Brain microvascular endothelial cell (primary cell): ENCODE measurements around the gene STMN1.

Source experiments
- DNase-seq: peaks from one replicate; pipeline ENCODE4 v3.0.0-alpha.2; 2020
- H3K27ac ChIP-seq: fragments of 250-450 bp; sonication (Bioruptor Pico); 2 replicates; pipeline ENCODE4 v1.5.1; 2020; ENCODE audit warnings: mild to moderate bottlenecking, moderate library complexity
- H3K27me3 ChIP-seq: fragments of 250-450 bp; sonication (Bioruptor Pico); replicated peaks from 2 replicates; pipeline ENCODE4 v1.5.1; 2020; ENCODE audit warnings: mild to moderate bottlenecking
- H3K36me3 ChIP-seq: fragments of 250-450 bp; sonication (Bioruptor Pico); replicated peaks from 2 replicates; pipeline ENCODE4 v1.5.1; 2020; ENCODE audit warnings: mild to moderate bottlenecking
- H3K4me3 ChIP-seq: 2 replicates; pipeline ENCODE4 v1.5.1; 2011; ENCODE audit warnings: low read depth, mild to moderate bottlenecking, control low read depth, low read length, moderate library complexity
- in situ Hi-C: cut with HindIII; loops from 2 replicates; pipeline ENCODE4 v1.10.0; 2017; ENCODE audit warnings: low sequenced_read_pairs, low pct_ligation_motif_present
- TF ChIP-seq, protein P1 (sequence below): IDR thresholded peaks from 2 replicates; pipeline ENCODE4 v1.5.1; 2011; ENCODE audit warnings: low read depth, mild to moderate bottlenecking, moderate library complexity, low read length, control low read depth, inconsistent platforms; ENCODE audit errors: missing control alignments

STMN1 gene

DNA sequence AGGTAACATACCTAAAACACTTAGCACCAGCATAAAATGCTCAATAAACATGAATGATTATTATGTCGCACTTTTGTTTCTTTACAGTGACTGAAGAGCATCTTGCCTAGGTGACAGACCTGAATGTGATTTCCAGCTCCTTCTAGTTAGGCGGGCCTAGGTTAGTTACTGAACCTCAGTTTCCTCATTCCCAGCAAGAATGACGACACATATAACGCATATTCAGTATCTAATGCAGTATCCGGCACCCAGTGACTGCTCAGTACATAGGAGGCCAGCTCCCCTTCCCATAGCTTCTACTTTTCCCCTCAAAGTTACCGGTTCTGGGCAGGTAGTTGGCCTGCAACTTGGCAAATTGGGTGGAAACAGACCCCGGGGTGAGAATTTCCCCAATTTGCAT is 47.7 kb downstream of the STMN1 start:
- peak overlapping the region; percentile 80 for H3K4me3 ChIP-seq
- H3K36me3 ChIP-seq: peaks cover 4% of the 10 kb centered on the region
- in situ Hi-C loops: no loop called here
- no peaks in the 10 kb centered on the region for H3K27me3 ChIP-seq
- TF ChIP-seq, protein P1, sequence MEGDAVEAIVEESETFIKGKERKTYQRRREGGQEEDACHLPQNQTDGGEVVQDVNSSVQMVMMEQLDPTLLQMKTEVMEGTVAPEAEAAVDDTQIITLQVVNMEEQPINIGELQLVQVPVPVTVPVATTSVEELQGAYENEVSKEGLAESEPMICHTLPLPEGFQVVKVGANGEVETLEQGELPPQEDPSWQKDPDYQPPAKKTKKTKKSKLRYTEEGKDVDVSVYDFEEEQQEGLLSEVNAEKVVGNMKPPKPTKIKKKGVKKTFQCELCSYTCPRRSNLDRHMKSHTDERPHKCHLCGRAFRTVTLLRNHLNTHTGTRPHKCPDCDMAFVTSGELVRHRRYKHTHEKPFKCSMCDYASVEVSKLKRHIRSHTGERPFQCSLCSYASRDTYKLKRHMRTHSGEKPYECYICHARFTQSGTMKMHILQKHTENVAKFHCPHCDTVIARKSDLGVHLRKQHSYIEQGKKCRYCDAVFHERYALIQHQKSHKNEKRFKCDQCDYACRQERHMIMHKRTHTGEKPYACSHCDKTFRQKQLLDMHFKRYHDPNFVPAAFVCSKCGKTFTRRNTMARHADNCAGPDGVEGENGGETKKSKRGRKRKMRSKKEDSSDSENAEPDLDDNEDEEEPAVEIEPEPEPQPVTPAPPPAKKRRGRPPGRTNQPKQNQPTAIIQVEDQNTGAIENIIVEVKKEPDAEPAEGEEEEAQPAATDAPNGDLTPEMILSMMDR: no peak
- DNase-seq: no peak
- no peak overlapping the region for H3K27ac ChIP-seq

DNA sequence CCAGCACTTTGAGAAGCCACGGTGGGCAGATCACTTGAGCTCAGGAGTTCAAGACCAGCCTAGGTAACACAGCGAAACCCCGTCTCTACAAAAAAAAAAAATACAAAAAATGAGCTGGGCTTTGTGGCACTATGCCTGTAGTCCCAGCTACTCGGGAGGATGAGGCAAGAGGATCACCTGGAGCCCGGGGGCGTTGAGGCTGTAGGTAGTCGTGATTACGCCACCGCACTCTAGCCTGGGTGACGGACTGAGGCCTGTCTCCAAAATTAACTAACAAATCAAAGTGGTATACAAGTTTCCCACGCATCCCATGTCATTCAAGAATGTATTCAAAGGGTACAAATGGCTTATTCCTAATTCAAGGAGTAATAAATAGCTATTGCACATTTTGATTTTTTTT is 49.4 kb downstream of the STMN1 start:
- no peaks in the 10 kb centered on the region for H3K27me3 ChIP-seq
- in situ Hi-C loops: no loop called here
- no peaks in the 10 kb centered on the region for H3K36me3 ChIP-seq
- DNase-seq: no peak
- H3K27ac ChIP-seq: no peak overlapping the region
- no peak overlapping the region for H3K4me3 ChIP-seq
- TF ChIP-seq, protein P1: no peak

DNA sequence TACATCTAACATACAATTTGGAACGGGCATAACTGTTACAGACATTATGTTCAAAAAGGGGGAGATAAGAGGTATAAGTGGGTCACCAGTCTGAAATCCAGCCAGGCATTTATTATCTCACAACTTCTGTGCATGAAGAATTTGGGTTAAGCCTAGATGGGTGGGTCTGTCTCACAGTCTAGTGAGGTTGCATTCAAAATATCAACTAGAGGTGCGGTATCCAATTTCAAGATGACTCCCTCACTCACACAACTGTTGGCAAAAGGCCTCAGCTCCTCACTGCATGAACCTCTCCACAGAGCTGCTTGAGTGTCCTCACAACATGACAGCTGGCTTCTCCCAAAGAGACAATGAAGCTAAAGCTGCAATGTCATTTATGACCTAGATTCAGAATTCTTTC is 51.7 kb downstream of the STMN1 start:
- TF ChIP-seq, protein P1: no peak
- no peak overlapping the region for H3K27ac ChIP-seq
- in situ Hi-C loops: no loop called here
- H3K4me3 ChIP-seq: no peak overlapping the region
- H3K27me3 ChIP-seq: no peaks in the 10 kb centered on the region
- H3K36me3 ChIP-seq: no peaks in the 10 kb centered on the region
- DNase-seq: no peak
